K562 (cell line): ENCODE measurements around the gene CCR9.

Source experiments
- CTCF ChIP-seq, 3 experiments: IDR thresholded peaks in 2 of 3; conservative IDR thresholded peaks in 1 of 3; 2 replicates each; pipeline ENCODE4 v1.5.1; 2011 to 2012; ENCODE audit warnings: low read length in 3 of 3, mild to moderate bottlenecking in 3 of 3, control low read depth in 2 of 3, improper control_type of control experiment in 1 of 3, inconsistent platforms in 1 of 3, low read depth in 1 of 3, mixed read lengths in 1 of 3, moderate library complexity in 1 of 3; ENCODE audit not compliant: insufficient read depth in 2 of 3
- REST ChIP-seq, 2 experiments: fragments of 450-650 bp; formaldehyde crosslinking in 1 of 2; IDR thresholded peaks; 2 replicates each; pipeline versions ENCODE4 v1.4.0 to v1.6.1; 2014 to 2020; ENCODE audit warnings: mild to moderate bottlenecking in 2 of 2, borderline replicate concordance in 1 of 2, low read depth in 1 of 2
- ZBTB17 ChIP-seq: fragments of 450-650 bp; formaldehyde crosslinking; IDR thresholded peaks from 2 replicates; pipeline ENCODE4 v1.4.0; 2020; ENCODE audit warnings: mild to moderate bottlenecking
- ZNF165 ChIP-seq: fragments of 250-450 bp; sonication (Bioruptor Pico); IDR thresholded peaks from 2 replicates; pipeline ENCODE4 v1.4.0; 2020; ENCODE audit warnings: borderline replicate concordance

- TF ChIP-seq ZNF165 (CRISPR knock-in tag): no peak
- TF ChIP-seq REST (IDR thresholded peaks at IDR 0.05; ENCODE audit: borderline replicate concordance): no peak
- no peak for TF ChIP-seq REST (CRISPR knock-in tag; IDR thresholded peaks at IDR 0.05; ENCODE audit: low read depth)
- TF ChIP-seq ZBTB17 (CRISPR knock-in tag): no peak
- TF ChIP-seq CTCF (IDR thresholded peaks at IDR 0.05 in 2 of 3, conservative IDR thresholded peaks at IDR 0.05 in 1 of 3; ENCODE audit: insufficient read depth in 2 of 3, low read depth in 1 of 3, low read length in 3 of 3): no peak
These were observed 55.9 kb downstream of the CCR9 start for GRCh38 chr3:45942051-45942825.
